ENCODE data around the gene ANXA4.

The ANXA4 gene

DNA sequence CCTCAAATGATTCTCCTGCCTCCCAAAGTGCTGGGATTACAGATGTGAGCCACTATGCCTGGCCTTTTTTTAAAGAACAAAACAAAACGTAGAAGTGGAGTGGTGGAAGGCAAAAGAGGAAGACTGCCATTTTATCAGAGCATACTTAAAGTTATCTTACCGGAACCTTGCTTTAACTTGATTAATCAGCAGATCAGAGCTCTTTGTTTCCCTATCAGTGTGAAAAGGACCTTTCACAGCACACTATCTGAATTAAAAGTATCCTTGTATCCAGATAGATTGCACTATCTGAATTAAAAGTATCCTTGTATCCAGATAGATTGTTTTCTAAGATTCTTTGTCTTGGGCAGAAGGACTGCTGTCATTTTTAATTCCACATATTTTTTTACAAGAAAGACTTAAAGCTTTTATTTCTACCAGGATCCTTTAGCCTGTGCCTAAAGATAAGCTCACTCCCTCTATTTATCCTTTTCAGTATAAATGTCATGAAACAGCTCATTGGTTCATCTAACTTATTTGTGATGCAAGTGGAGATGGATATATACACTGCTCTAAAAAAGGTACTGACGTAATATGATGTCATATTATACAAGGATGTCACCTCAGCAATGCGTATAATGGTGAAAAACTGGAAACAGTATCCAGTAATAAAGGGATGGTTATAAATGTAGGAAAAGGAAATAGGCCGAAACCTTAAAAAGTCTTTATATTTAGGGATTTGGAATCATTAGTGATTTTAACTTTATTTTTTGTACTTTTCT lies 105.3 kb downstream of the ANXA4 start:
- DNase-seq (ENCODE audit: low read depth), result no peak

DNA sequence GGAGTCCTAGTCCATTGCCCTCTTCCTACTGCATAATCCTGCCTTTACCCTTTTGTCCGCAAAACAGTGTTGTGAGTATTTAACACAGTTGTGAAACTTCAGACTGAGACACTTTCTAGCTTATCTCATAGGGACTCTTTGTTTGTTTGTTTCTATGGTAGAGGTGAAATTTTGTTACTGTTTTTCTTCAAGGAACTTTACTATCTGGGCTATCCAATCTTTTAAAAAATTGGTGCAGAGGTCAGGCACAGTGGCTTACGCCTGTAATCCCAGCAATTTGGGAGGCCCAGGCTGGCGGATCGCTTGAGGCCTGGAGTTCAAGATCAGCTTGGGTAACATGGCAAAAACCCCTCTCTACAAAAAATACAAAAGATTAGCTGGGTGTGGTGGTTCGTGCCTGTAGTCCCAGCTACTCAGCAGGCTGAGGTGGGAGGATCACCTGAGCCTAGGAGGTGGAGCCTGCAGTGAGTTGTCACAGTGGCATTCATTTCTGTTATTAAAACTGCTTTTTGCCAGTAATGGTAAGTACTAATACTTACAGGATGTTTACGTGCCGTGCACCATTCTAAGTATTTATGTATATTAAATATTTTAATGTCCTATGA lies 106.4 kb downstream of the ANXA4 start:
- no peak for DNase-seq (ENCODE audit: low read depth)

DNA sequence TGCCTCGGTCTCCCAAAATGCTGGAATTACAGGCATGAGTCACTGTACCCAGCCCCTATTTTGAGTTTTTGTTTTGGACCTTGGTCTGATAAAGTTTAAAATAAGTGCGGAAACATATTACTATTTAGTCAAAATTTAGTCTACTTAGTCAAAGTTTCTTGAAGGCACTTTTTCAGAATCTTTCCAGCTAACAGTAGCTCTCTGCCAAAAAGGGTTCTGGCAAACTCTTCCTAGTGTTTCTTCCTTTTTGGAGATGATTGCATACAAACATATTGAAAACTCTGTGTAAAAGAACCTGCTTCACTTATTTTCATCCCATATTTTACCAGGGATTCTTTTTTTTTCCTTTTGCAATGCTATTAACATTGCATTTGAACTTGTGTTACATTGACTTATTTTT lies 116.3 kb downstream of the ANXA4 start:
- DNase-seq (ENCODE audit: low read depth), result no peak

DNA sequence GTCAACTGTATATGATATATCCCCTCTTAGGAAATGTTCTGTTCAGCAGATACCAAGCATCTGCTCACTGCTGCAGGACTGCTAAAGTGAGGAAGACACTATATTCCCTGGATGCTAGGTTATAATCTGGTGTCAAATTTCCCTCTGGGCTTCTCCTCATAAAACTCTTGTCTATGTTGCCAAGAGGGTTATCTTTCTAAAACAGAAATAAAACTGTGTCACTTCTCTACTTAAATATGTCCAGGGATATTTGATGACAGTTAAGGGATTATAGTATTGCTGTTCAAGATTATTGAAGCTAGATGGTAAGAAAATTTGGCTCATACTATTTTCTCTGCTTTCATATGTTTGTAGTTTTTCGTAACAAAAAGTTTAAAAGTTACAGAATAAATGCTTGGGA lies 121.4 kb downstream of the ANXA4 start:
- DNase-seq (ENCODE audit: low read depth), result no peak

All from activated T-cell treated with anti-CD3 and anti-CD28 coated beads for 48 hours (primary cell).